ENCODE measurements around the gene AVPR1A.
"Not testable (repeated sequence)": the region's sequence is repeated elsewhere in the genome, so short reads cannot be mapped to it uniquely, and the experiment has no call there.

The AVPR1A gene

DNA sequence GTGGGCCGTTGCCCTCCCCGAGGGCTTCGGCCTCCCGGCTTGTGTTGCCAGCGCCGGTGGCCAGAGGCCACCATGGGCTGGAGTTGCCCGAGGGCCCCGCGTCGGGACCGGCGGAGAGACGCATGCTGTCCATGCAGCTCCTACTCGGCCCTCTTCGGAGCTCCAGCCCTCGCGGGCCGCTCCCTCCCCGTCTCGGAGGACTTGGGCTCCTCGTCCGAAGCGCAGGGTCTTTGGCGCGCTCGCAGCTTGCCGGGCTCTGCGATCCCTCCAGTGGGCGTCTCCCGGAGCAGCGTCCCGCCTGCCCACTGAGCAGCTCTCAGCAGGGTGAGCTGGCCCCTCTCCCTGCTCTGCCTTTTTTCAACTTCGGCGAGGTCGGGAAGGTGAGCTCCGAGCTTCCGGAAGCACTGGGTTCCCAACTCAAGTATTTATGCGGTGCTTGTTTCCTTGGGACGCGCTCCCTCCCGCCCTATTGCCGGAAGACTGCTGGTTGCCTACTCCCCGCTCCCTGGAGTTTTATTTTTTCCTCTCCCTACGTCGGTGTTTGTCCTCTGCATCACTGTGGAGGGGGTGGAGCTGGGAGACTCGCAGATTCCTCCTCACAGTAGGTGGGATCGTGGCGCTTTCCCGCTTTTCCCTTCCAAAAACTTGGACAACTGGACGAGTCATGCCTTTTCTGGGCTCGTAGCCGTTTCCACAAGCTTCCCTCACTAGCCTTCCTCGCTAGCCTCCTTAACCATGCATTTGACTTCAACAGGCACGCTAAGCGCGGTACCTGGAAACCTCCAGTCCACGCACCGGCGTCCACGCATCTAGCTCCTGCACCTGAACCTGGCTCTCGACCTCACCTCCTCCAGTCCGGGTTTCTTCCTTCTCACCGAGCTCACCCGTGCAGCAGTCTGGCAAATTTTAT, at the start of gene AVPR1A:
AVPR1A (minus strand) TSS at position 489 of the 910 bp plus-strand sequence; CDS start at position 124, 365 bp downstream.
- in situ Hi-C loops (cut with MboI; ENCODE audit: low sequenced_read_pairs): no loop called here

DNA sequence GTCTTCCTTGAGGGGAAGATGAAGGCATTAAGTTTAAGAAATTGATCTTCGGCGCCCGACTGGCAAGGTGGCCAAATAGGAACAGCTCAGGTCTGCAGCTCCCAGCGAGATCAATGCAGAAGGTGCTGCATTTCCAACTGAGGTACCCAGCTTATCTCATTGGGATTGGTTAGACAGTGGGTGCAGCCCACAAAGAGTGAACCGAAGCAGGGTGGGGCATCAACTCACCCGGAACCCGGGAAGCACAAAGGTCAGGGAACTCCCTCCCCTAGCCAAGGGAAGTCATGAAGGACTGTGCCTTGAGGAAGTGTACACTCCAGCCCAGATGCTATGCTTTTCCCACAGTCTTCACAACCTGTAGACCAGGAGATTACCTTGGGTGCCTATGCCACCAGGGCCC, 45.2 kb upstream of the AVPR1A start:
- in situ Hi-C loops (cut with MboI; ENCODE audit: low sequenced_read_pairs): no loop called here

DNA sequence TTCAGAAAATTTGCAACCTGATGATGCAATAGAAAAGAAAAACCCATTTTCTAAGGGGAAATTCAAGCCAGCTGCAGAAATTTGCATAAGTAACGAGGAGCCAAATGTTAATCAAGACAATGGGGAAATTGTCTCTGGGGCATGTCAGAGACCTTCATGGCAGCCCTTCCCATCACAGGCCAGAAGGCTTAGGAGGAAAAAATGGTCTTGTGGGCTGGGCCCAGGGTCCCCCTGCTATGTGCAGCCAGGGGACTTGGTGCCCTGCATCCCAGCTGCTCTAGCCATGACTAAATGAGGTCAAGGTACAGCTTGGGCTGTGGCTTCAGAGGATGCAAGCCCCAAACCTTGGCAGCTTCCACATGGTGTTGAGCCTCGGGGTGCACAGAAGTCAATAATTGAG, 28.2 kb upstream of the AVPR1A start:
- in situ Hi-C loops (cut with MboI; ENCODE audit: low sequenced_read_pairs): no loop called here

DNA sequence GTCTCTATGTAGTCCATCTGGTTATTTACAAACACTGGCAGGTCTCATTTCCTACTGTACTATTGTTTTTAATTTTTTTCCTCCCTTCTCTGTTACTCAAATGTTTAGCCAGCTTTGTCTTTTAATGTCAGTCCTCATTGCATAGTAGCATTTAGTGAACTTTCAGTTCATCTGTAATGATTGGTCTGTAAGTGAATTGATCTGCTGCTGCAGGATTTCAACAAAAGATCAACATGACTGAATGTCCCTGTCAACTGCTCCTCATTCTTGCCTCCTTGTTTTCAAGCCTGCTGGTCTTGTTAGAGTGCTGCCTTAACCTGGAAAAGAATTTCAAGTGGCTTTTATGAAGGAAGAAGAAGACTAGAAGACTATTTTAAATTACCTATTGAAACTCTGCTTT, 19.3 kb upstream of the AVPR1A start:
- in situ Hi-C loops (cut with MboI; ENCODE audit: low sequenced_read_pairs): no loop called here

DNA sequence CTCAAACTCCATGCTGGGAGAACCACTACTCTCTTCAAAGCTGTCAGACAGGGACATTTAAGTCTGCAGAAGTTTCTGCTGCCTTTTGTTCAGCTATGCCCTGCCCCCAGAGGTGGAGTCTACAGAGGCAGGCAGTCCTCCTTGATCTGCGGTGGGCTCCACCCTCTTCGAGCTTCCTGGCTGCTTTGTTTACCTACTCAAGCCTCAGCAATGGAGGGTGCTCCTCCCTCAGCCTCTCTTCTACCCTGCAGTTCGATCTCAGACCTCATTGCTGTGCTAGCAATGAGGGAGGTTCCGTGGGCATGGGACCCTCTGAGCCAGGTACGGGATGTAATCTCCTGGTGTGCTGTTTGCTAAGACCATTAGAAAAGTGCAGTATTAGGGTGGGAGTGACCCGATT, 16.7 kb upstream of the AVPR1A start:
- in situ Hi-C loops (cut with MboI; ENCODE audit: low sequenced_read_pairs): not testable (repeated sequence)

DNA sequence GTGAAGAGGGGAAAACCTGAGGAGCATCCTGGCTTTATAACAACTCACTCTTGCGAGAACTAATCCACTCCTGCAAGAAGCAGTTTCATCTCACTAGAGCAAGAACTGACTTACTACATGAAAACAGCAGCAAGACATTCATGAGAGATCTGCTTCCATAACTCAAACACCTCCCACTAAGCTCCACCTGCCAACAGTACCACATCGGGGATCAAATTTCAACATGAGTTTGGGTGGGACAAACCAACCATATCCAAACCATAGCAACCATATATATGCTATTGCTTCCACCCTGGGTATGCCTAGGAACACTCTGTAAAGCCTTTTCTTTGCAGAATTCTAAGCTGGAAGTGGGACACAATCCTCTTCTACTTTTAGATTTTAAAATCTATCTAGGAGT, 13.9 kb upstream of the AVPR1A start:
- in situ Hi-C loops (cut with MboI; ENCODE audit: low sequenced_read_pairs): no loop called here

DNA sequence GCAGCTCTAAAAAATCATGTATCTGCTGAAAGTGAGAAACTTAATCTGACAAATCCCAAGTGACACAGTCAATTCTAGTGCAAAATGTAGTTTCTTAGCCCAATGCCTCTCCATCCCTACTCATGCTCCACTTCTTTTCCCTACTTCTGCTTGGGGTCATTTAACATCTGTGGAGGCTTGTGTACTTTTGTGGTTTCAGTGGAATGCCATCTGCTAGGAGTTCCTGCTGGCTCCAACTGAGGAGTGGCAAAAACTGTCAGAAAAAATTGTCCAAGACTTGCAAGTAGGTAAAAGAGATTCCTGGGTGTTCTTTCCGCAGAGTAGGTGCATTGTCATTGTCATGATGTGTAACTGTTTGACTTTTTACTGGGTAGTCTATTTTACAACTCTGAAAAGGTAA, 12.5 kb upstream of the AVPR1A start:
- in situ Hi-C loops (cut with MboI; ENCODE audit: low sequenced_read_pairs): no loop called here

DNA sequence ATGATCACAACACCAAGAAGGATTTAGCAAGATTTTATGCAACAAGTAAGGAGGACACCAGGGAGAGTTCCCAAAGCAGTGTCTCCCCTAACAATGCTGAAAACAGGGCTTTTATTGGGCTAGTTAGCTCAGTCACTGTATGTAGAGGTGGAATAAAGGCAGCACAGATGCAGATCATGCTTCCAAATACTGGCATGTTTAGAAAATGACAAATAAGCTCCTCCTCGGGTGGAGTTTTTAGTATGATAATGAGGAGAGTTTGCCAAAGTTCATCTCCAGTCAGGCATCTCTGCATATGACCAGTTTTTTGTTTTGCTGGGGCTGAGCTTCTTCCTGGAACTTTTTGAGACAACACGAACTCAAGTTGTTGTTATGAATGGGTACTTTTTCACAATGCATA, 4.4 kb upstream of the AVPR1A start:
- in situ Hi-C loops (cut with MboI; ENCODE audit: low sequenced_read_pairs): no loop called here

DNA sequence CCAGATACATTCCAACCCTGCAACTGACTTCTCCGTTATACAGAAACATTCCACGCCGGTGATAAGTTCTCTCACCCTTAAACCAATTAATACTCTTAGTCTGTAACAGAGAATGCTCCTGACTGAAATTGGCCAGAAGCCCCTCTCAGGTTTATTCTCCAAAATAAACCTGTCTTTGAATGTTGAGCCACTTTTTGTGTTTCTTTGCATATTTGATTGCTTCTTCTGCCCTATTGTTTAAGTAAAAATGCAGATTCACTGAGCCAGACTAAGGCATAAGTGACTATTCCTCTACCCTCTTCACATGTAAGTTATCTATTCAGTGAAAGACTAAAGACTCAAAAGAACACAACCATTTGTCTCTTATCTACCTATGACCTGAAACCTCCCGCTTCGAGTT, 3.6 kb upstream of the AVPR1A start:
- in situ Hi-C loops (cut with MboI; ENCODE audit: low sequenced_read_pairs): no loop called here

DNA sequence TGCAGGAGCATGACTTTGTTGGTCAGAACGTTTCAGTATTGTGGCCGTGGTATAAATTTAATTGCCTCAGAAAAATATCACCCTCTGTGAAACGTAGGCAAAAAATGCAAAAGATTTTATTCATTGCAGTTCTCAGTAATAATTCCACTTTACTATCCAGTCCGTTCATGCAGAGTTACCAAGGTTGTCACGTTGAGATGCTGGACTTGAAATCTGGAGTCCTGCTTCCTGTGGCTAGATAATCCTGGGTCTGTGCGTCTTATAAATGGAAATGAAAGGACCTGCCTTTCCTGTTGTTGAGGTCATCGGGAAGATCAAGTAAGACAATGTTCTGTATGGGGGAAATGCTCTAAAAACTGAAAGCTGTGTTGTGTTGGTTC, 1.3 kb upstream of the AVPR1A start:
- in situ Hi-C loops (cut with MboI; ENCODE audit: low sequenced_read_pairs): no loop called here

DNA sequence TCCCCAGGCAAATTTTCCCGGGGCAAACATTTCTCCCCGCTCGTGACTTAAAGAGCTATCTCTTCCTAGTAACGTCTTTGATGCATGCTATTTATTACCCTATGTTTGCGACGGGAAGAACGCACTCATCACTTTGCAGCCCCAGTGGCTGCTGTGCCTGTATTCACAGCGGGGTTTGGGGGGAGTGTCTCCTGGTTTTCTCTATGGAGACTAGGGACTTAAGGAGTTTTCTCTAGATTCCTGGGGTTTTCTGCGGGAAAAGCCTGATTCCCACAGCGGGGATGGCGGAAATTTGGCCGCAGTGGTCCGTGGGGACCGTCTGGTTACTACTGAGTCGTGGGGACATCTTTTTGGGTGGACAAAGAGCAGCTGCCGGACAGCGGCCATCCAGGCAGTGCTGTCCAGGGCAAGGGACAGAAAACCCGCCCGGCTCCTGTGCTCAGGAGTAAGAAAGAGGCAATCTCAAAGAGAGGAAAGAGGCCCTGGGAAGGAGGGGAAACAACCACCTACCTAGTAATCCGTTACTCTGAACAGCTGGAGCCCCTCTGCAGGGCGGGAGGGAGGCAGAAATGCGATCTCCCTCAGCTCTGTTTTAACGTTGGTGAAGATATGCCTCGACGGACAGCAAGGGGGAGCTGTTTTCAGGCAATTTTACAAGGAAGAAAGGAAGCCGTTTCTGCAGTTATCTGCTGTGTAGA, 771 bp upstream of the AVPR1A start:
- in situ Hi-C loops (cut with MboI; ENCODE audit: low sequenced_read_pairs): no loop called here

DNA sequence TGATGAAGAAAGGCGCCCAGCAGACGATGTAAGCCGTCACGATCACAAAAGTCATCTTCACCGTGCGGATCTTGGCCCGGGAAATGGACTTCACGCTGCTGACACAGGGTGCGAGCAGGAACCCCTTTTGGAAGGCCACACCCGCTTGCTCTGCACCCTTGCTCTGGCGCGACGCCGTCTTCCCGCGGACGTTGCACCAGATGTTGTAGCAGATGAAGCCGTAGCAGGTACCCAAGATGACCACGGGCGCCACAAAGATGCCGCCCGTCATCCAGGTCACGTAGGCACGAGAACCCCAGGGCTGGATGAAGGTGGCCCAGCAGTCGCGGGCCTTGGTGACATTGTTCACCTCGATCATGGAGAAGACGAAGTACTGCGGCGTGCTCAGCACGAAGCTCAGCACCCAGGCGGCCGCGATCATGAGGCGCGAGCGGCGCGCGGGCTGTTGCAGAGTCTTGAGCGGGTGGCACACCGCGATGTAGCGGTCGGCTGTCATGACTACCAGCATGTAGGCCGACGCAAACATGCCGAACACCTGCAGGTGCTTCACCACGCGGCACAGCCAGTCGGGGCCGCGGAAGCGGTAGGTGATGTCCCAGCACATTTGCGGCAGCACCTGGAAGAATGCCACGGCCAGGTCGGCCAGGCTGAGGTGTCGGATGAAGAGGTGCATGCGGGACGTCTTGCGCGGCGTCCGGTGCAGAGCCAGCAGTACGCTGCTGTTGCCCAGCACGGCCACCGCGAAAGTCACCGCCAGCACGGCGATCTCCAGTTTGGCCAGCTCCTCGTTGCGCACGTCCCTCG, 890 bp downstream of the AVPR1A start:
- in situ Hi-C loops (cut with MboI; ENCODE audit: low sequenced_read_pairs): no loop called here

DNA sequence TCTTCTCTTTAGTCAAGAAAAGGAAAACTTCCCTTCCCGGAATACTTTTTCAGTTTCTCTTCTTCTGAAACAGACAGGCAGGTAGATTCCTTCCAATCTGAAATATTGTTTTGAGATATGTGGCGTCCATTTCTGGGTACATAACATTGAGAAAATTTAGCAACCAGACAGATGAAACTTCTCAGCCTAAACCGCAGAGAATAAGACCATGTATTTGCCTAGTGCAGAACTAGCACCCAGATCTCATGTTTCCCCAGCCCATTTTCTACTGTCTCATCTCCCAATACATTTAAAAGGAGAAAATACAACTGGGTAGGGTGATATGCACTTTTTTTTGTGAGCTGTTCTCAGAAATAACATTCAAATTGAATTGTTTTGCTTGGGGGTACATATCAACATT, 6.4 kb downstream of the AVPR1A start:
- in situ Hi-C loops (cut with MboI; ENCODE audit: low sequenced_read_pairs): no loop called here

DNA sequence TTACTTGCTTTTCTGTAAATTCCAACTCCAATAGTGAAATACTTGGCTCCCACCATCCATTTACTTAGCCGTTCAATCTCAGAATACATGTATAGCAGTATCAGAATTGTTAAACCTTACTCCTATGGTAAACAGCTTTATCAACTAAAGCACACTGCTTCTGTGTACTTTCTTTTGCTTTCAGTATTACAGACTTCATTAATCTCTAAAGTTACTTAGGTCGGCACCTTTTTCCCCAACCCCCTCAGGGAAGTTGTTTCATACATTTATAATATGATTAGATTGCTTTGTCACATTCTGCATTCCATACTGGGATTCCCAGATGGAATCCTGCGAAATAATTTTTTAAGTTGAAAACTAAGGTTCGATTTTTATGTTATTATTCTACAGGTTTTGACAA, 12.5 kb downstream of the AVPR1A start:
- in situ Hi-C loops (cut with MboI; ENCODE audit: low sequenced_read_pairs): no loop called here

DNA sequence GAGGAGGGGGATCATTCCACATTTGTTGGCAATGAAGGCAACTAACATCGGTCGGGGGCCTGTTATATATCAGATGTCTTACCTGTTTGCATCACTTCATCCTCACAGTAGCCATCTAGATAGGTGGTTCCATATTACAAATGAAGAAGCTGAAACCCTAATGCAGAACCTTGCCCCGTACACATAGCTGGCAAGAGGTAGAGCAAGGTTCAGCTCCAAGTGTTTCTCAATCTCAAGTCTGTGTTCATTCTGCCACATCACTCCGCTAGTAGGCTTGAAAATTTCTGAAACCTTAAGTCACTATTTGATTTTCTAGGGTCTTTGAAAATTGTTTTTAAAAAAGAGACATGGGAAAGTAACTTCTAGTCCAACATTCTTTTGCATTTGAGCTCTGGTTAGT, 17.0 kb downstream of the AVPR1A start:
- in situ Hi-C loops (cut with MboI; ENCODE audit: low sequenced_read_pairs): no loop called here

DNA sequence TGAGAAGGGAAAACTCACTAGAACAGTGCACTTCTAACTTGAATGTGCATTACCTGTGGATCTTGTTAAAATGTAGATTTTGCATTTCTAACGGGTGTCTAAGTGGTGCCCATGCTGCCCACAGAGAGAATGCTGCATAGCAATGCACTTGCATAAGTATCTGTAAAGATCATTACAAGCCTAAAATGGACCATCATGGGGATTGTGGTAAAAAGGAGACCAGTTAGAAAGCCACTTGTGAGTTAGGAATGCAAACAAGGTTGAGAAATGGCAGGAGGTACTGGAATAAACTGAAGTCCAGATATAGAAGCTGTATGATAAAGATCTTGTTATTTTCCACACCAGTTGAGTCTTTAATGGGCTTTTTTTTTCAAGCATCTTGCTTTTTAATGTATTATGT, 18.8 kb downstream of the AVPR1A start:
- in situ Hi-C loops (cut with MboI; ENCODE audit: low sequenced_read_pairs): no loop called here

DNA sequence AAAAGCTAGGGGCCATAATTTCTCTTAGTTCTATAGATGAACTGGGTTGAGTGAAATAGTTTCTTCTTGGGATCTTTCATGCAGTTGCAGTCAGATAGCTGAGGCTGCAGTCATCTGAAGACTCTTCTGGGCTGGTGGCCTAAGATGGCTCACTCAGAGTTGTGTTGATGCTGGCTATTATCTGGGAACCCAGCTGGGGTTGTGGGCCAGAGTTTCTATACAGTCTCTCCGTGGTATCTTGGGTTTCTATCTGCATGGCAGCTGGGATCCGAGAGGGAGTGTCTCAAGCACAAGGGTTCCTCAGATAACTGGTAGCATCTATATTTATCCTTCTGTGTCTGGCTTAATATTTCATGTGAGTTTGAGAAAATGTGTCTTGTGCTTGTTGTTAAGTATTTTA, 21.1 kb downstream of the AVPR1A start:
- in situ Hi-C loops (cut with MboI; ENCODE audit: low sequenced_read_pairs): no loop called here

DNA sequence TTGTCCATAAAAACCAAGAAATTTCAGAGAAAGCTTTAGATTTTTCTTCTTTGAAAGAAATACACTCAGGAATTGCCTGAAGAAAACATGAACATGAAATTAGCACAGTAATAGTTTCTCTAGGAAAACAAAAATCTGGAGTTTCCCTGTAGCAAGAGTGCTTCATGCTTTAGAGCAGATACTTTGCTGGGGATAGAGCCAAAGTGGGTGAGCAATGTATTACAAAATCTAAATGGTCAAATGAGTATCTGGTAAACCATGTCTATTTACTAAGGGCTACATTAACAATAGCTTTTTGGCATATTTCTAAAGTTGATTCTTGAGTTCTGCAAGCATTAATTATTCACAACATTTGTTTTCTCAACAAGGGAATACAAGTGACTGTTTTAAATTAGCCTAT, 26.2 kb downstream of the AVPR1A start:
- in situ Hi-C loops (cut with MboI; ENCODE audit: low sequenced_read_pairs): no loop called here

DNA sequence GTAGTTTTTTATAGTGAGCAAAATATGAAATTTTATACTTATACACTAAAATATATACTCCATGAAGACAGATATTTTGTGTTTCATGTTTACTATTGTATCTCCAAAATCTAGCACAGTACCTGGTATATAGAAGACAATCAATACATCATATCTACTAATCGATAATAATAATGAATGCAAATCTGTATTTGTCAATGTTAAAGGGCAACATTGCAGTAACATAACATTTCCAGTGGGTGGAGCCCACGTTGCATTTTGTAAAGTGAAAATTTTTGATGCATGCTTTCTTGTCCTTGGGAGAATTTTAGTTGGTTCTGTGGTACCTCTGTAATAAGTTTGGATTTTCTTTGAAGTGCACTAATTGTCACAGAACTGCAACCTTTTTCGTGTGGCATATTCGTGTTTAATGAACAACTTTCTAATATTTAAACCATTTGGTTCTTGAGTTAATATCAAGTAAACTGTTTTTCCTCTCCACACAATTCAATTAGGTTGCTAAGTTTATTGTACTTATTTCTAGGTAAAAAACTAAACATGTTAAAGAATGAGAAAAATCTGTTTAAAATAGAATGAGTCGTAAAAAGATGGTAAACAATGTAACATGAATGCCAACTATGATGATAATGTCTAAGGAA, 47.4 kb downstream of the AVPR1A start:
- in situ Hi-C loops (cut with MboI; ENCODE audit: low sequenced_read_pairs): no loop called here

DNA sequence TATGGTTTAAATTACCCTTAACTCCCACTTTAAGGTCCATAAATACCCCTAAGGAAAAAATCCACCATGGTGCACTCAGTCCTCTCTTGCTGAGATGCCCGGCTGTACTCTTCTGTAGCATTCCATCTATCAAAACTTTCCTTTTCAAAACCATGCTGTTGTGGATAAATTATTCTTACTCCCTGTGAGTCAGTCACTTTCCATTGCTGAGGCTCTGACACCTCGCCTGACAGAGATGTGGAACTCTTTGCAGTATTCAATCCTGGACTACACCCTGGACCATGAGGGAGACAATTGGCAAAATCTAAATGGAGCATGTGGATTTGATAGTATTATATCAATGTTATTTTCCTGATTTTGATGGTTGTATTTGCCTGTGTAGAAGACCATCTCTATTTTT, 49.1 kb downstream of the AVPR1A start:
- in situ Hi-C loops (cut with MboI; ENCODE audit: low sequenced_read_pairs): no loop called here

DNA sequence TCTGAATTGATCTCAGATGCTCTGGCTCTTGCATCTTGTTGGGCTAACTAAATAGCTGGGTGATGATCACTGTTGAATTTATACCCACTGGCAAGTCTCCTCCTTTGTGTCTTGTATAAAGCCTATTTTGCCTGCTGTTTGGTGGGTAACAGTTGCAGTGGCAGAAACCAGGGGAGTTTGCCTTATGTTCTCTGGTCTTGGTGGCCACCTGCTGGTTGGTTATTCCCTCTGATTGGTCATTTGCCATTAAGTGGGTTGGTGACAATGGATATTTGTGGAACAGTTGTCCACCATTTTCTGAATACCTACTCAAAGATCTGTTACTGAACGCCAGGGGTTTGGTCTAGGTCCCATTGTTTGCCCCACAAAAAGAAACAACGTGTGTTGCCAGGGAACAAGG, 52.1 kb downstream of the AVPR1A start:
- in situ Hi-C loops (cut with MboI; ENCODE audit: low sequenced_read_pairs): no loop called here

Measured in HL-60/S4 treated with retinoic acid at 250 ng/mL for 4 days and 3 days (cell line).